ENCODE data around the gene ARPC1A.

DNA sequence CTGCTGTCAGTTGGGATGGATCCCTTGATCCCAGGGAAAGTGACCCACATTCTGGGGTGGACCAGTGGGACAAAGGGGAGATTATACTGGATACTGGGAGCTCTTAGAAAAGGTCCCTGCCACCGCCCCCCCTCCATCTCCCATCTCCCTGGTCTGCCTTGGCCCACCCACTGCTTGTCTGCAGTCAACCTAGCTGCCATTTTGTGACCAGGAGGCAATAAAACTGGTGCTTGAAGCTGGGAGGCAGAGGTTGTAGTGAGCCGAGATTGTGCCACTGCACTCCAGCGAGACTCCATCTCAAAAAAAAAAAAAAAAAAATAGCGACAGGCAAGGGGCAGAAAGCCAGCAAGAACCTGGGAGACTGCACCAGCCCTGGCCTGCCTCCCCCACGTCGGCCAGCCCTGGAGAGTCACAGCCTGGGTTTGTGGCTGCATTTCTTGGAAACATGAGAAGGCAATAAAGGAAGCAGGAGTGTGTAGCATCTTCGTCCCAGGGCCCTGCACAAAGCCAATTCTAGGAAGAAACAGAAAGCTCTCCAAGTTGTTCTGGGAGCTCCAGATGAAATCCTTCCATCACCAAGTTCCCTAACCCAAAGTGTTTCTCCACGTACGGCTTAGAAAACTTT, 44.2 kb downstream of the ARPC1A start:
- TF ChIP-seq POLR2A (IDR thresholded peaks at IDR 0.05; ENCODE audit: control extremely low read depth in 1 of 2, low read depth in 2 of 2, low read length in 2 of 2) = no peak
- TF ChIP-seq EZH2 (IDR thresholded peaks at IDR 0.05; ENCODE audit: low read depth, low read length, severe bottlenecking) = no peak
- TF ChIP-seq CTCF (IDR thresholded peaks at IDR 0.05; ENCODE audit: control extremely low read depth in 1 of 3, insufficient read depth in 1 of 3, low read depth in 1 of 3, low read length in 3 of 3) = no peak
- TF ChIP-seq EP300 (IDR thresholded peaks at IDR 0.05; ENCODE audit: borderline replicate concordance in 1 of 2, low read depth in 2 of 2, low read length in 2 of 2) = no peak
- TF ChIP-seq TAF1 (IDR thresholded peaks at IDR 0.05; ENCODE audit: low read depth, low read length) = no peak
- no peak for TF ChIP-seq RXRA (IDR thresholded peaks at IDR 0.05; ENCODE audit: insufficient read depth, low read depth, low read length)
- TF ChIP-seq, protein P1, sequence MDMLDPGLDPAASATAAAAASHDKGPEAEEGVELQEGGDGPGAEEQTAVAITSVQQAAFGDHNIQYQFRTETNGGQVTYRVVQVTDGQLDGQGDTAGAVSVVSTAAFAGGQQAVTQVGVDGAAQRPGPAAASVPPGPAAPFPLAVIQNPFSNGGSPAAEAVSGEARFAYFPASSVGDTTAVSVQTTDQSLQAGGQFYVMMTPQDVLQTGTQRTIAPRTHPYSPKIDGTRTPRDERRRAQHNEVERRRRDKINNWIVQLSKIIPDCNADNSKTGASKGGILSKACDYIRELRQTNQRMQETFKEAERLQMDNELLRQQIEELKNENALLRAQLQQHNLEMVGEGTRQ (IDR thresholded peaks at IDR 0.05; ENCODE audit: low read length) = no peak
